ENCODE results near the gene PRELID1.

Gene PRELID1

GRCh38 chr5:177307544-177308363 lies 4.2 kb downstream of the PRELID1 start:
- WGBS, 2 experiments (ENCODE audit: insufficient coverage in 2 of 2) = 95% methylated on average over 29 to 43 of the region's 43 CpGs
- peaks cover 41% of the 10 kb centered on the region for H3K36me3 ChIP-seq (ENCODE audit: control insufficient read depth, insufficient read depth, low read length)
- no peak overlapping the region for H3K4me3 ChIP-seq (ENCODE audit: extremely low read depth, insufficient read depth, low read length, poor library complexity, severe bottlenecking)
- peaks cover 9% of the 10 kb centered on the region for H3K4me1 ChIP-seq (ENCODE audit: control insufficient read depth, insufficient read depth, low read length, poor library complexity, severe bottlenecking)
- H3K9me3 ChIP-seq (ENCODE audit: control insufficient read depth, low read length) = no peaks in the 10 kb centered on the region
- H3K27ac ChIP-seq (ENCODE audit: low read depth, low read length, severe bottlenecking) = no peak overlapping the region

- no peaks in the 10 kb centered on the region for H3K9me3 ChIP-seq (ENCODE audit: control insufficient read depth, low read length)
- no peak overlapping the region for H3K27ac ChIP-seq (ENCODE audit: low read depth, low read length, severe bottlenecking)
- 93 to 98% methylated on average over 7 to 11 of the region's 11 CpGs for WGBS, 2 experiments (ENCODE audit: insufficient coverage in 2 of 2)
- H3K4me3 ChIP-seq (ENCODE audit: extremely low read depth, insufficient read depth, low read length, poor library complexity, severe bottlenecking) = no peak overlapping the region
- H3K4me1 ChIP-seq (ENCODE audit: control insufficient read depth, insufficient read depth, low read length, poor library complexity, severe bottlenecking) = peaks cover 13% of the 10 kb centered on the region
- H3K36me3 ChIP-seq (ENCODE audit: control insufficient read depth, insufficient read depth, low read length) = peaks cover 41% of the 10 kb centered on the region
These were observed 5.1 kb downstream of the PRELID1 start for GRCh38 chr5:177308740-177309139.

DNA sequence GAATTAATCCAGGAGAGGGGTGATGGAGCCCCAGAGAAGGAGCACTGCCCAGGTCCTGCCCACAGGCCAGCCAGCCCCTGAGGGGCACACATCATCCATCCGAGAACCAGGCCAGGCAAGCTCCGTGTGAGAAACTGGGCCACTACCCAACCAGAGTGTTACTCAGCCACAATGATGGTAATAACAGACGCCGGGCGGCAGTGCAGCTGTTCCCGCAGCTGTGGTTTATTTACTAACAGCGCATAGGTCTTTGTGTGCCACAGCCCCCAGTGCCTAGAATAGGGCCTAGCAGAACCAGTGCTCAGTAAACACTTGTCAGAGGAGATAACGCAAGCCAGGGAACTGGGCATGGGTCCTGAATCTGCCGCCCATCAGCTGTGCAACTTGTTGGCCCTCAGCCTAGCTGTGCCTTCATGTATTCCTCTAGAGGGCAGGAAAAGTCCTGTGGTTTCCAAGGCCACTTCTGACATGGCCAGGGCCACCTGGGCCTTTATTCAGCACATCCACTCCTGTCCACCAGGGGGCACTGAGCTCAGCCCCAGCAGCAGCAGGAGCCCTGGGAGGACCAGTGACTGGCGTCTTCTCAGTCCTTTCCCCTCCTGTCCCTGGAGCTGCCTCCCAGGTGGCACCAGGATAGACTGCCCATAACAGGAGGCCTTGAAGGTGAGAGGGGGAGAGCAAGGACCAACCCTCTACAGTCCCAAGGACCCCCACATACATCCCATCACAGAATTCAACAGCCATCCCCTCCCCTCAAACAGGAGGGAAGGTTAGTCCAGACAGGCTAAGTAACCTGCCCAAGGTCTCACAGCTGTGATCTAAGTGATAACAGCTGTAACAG lies 6.0 kb downstream of the PRELID1 start:
- Histone ChIP-seq H3K4me3 (ENCODE audit: extremely low read depth, insufficient read depth, low read length, poor library complexity, severe bottlenecking) (no peak overlapping the region), H3K9me3 (ENCODE audit: control insufficient read depth, low read length) (no peaks in the 10 kb centered on the region), H3K36me3 (ENCODE audit: control insufficient read depth, insufficient read depth, low read length) (peaks cover 40% of the 10 kb centered on the region), H3K4me1 (ENCODE audit: control insufficient read depth, insufficient read depth, low read length, poor library complexity, severe bottlenecking) (peaks cover 12% of the 10 kb centered on the region), H3K27ac (ENCODE audit: low read depth, low read length, severe bottlenecking) (no peak overlapping the region)
- 90 to 95% methylated on average over 9 of the region's 10 CpGs for WGBS, 2 experiments (ENCODE audit: insufficient coverage in 2 of 2)

DNA sequence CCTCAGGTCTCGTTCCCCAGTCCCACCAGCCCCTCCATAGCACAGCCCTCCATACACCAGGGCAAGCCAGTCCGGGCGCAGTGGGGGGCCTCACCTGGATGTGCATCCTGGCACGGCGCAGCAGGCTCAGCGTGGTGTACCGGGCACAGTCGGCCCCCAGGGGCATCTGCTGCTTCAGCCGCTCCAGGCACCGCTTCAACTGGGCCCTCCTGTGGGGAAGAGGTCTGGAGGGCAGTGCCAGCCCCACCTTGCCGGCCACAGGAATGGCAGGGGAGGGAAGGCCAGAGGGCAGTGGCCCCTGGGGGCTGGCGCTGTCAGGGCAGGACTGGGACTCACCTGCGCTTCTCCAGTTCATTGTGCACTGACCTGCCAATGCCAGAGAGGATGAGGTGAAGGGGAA lies 6.7 kb downstream of the PRELID1 start:
- peak overlapping the region; percentile 56 for H3K4me3 ChIP-seq (ENCODE audit: extremely low read depth, insufficient read depth, low read length, poor library complexity, severe bottlenecking)

GRCh38 chr5:177310757-177311391 lies 7.3 kb downstream of the PRELID1 start:
- Histone ChIP-seq H3K9me3 (ENCODE audit: control insufficient read depth, low read length) (no peaks in the 10 kb centered on the region), H3K4me3 (ENCODE audit: extremely low read depth, insufficient read depth, low read length, poor library complexity, severe bottlenecking) (peak overlapping the region; percentile 56), H3K27ac (ENCODE audit: low read depth, low read length, severe bottlenecking) (no peak overlapping the region), H3K4me1 (ENCODE audit: control insufficient read depth, insufficient read depth, low read length, poor library complexity, severe bottlenecking) (peaks cover 5% of the 10 kb centered on the region), H3K36me3 (ENCODE audit: control insufficient read depth, insufficient read depth, low read length) (peaks cover 27% of the 10 kb centered on the region)
- 28 to 29% methylated on average over 10 to 12 of the region's 20 CpGs for WGBS, 2 experiments (ENCODE audit: insufficient coverage in 2 of 2)

More for the DNA sequence above, 6.7 kb downstream of the PRELID1 start:
- Histone ChIP-seq H3K36me3 (ENCODE audit: control insufficient read depth, insufficient read depth, low read length) (peaks cover 32% of the 10 kb centered on the region), H3K4me1 (ENCODE audit: control insufficient read depth, insufficient read depth, low read length, poor library complexity, severe bottlenecking) (peaks cover 6% of the 10 kb centered on the region), H3K27ac (ENCODE audit: low read depth, low read length, severe bottlenecking) (no peak overlapping the region), H3K9me3 (ENCODE audit: control insufficient read depth, low read length) (no peaks in the 10 kb centered on the region)
- 93 to 99% methylated on average over 5 to 12 of the region's 13 CpGs for WGBS, 2 experiments (ENCODE audit: insufficient coverage in 2 of 2)

GRCh38 chr5:177311392-177311722 lies 7.8 kb downstream of the PRELID1 start:
- peaks cover 23% of the 10 kb centered on the region for H3K36me3 ChIP-seq (ENCODE audit: control insufficient read depth, insufficient read depth, low read length)
- H3K4me1 ChIP-seq (ENCODE audit: control insufficient read depth, insufficient read depth, low read length, poor library complexity, severe bottlenecking) = peaks cover 5% of the 10 kb centered on the region
- no peak overlapping the region for H3K27ac ChIP-seq (ENCODE audit: low read depth, low read length, severe bottlenecking)
- no peaks in the 10 kb centered on the region for H3K9me3 ChIP-seq (ENCODE audit: control insufficient read depth, low read length)
- peak overlapping the region; percentile 56 for H3K4me3 ChIP-seq (ENCODE audit: extremely low read depth, insufficient read depth, low read length, poor library complexity, severe bottlenecking)
- 0 to 1% methylated on average over 22 to 23 of the region's 23 CpGs for WGBS, 2 experiments (ENCODE audit: insufficient coverage in 2 of 2)

GRCh38 chr5:177311723-177312648 lies 8.4 kb downstream of the PRELID1 start, which contains the start of gene MXD3:
MXD3 (minus strand) TSS chr5:177311898; CDS start chr5:177311830, 68 bp downstream.
- peaks cover 5% of the 10 kb centered on the region for H3K4me1 ChIP-seq (ENCODE audit: control insufficient read depth, insufficient read depth, low read length, poor library complexity, severe bottlenecking)
- peak within 1 kb of the TSS; percentile 90 for H3K27ac ChIP-seq (ENCODE audit: low read depth, low read length, severe bottlenecking)
- peak within 1 kb of the TSS; percentile 56 for H3K4me3 ChIP-seq (ENCODE audit: extremely low read depth, insufficient read depth, low read length, poor library complexity, severe bottlenecking)
- 1% methylated on average over 50 to 67 of the region's 78 CpGs for WGBS, 2 experiments (ENCODE audit: insufficient coverage in 2 of 2)
- peaks cover 19% of the 10 kb centered on the region for H3K36me3 ChIP-seq (ENCODE audit: control insufficient read depth, insufficient read depth, low read length)
- H3K9me3 ChIP-seq (ENCODE audit: control insufficient read depth, low read length) = no peaks in the 10 kb centered on the region

DNA sequence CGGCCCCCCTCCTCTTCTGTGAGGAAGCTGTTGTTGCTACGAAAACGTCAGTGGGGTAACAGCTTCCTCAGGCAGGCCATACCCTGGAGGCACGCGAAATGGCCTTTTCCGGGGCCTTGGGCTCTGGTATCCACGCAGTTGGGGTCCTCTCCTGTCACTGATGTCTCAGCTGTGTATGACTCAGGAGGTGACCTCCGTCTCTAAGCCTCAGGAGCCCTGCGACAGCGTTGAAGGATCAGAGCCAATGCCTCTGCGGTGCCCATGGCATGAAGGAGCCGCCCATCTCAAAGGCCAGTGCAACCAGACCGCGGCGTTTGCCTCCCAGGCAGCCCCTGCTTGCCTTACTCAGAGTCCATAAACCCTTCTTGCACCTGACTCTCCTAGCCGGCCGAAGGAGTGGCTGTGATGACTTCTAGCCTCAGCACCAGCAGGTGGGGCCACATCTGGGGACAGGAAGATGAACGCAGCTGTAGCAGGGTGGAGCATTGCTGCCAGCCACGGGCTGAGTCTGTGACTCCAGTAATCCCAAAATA lies 9.1 kb downstream of the PRELID1 start:
- Histone ChIP-seq H3K4me3 (ENCODE audit: extremely low read depth, insufficient read depth, low read length, poor library complexity, severe bottlenecking) (peak overlapping the region; percentile 56), H3K9me3 (ENCODE audit: control insufficient read depth, low read length) (no peaks in the 10 kb centered on the region), H3K36me3 (ENCODE audit: control insufficient read depth, insufficient read depth, low read length) (peaks cover 17% of the 10 kb centered on the region), H3K27ac (ENCODE audit: low read depth, low read length, severe bottlenecking) (peak overlapping the region; percentile 45), H3K4me1 (ENCODE audit: control insufficient read depth, insufficient read depth, low read length, poor library complexity, severe bottlenecking) (peaks cover 5% of the 10 kb centered on the region)
- whole genome bisulfite sequencing, 2 experiments (ENCODE audit: insufficient coverage in 2 of 2) = 11% methylated on average over 16 to 19 of the region's 19 CpGs

- Histone ChIP-seq H3K4me3 (ENCODE audit: extremely low read depth, insufficient read depth, low read length, poor library complexity, severe bottlenecking) (no peak overlapping the region), H3K9me3 (ENCODE audit: control insufficient read depth, low read length) (no peaks in the 10 kb centered on the region), H3K36me3 (ENCODE audit: control insufficient read depth, insufficient read depth, low read length) (peaks cover 9% of the 10 kb centered on the region), H3K27ac (ENCODE audit: low read depth, low read length, severe bottlenecking) (no peak overlapping the region), H3K4me1 (ENCODE audit: control insufficient read depth, insufficient read depth, low read length, poor library complexity, severe bottlenecking) (peaks cover 5% of the 10 kb centered on the region)
- WGBS, 2 experiments (ENCODE audit: insufficient coverage in 2 of 2) = 94 to 97% methylated on average over 11 to 12 of the region's 15 CpGs
These were observed 10.1 kb downstream of the PRELID1 start for GRCh38 chr5:177313561-177314259.
